ENCODE results near the gene RECQL5.
A peak's percentile ranks its signal among the peaks of the same experiment; 100 is the strongest.

The RECQL5 gene

DNA sequence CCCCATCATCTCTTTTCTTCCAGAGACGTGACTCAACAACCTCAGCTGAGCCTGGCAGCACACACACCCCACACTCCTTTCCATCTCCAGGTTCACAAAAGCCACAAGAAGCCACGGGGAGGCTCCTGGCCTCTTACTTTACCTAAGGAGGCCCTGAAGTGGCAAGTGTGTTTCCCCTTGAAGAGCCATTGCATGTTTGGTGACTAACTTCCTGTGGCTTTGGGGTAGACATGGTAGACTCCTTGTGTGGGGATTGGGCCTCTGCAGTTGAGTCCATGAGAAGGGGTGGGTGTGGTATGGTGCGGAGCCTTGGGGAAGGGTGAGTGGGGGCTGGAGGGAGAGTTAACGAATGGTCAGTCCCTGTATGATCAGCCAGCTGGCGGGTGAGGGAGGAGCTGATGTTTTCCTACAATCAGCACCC lies 24.4 kb upstream of the RECQL5 start:
- in situ Hi-C loops (cut with MboI; ENCODE audit: low pct_unique_long_range_greater_than_20kb, low sequenced_read_pairs), result no loop called here
- DNase-seq, result no peak

DNA sequence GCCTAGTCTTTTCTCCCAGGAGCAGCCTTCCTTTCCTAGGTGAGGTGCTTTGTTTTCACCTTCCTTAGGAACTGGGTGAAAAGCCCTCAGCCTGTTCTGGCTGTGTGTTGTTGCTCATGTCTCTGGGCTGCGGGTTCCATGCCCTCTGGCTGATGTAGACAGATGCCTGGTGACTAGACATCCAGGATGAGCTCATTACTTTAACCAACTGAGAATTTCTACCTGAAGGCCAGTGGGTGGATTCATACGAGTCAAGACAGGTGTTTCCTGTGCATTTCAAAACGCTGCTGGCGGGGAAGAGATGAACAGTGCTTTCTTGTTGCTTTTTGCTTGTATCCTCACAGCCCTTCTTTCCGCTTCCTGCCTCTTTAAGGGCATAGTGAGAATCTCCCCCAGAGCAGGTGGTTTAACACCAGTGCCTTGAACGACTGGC lies 22.5 kb upstream of the RECQL5 start:
- in situ Hi-C loops (cut with MboI; ENCODE audit: low pct_unique_long_range_greater_than_20kb, low sequenced_read_pairs), result no loop called here
- no peak for DNase-seq

DNA sequence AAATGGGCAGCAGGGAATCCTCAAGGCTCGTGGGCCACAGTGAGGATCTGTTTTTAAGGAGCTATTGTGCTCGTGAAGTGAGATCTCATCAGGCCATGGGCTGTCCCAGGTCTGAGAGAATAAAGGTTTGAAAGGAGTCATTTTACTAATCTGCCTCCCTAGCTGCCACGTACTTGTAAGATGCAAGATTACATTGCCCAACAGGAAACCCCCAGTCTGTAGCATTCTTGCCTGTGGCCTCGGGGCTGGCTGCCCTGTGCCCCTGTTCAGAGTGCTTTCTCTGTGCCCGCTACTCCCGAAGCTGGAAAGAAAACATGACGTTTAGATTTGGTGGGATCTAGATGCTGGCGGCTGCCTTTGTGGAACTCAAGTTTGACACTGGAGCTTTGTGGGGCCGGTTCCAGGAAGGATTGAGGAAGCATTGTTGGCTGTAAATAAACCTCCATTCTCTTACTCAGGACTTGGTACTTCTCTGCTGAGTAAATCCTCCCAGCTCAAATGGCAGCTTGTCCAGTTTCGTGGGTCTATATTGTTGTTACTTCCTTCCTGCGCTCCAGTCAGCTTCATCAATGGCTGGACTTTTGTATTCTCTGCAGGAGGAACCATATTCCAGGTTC lies 21.4 kb upstream of the RECQL5 start:
- in situ Hi-C loops (cut with MboI; ENCODE audit: low pct_unique_long_range_greater_than_20kb, low sequenced_read_pairs), result no loop called here
- DNase-seq, result peak; percentile 51

DNA sequence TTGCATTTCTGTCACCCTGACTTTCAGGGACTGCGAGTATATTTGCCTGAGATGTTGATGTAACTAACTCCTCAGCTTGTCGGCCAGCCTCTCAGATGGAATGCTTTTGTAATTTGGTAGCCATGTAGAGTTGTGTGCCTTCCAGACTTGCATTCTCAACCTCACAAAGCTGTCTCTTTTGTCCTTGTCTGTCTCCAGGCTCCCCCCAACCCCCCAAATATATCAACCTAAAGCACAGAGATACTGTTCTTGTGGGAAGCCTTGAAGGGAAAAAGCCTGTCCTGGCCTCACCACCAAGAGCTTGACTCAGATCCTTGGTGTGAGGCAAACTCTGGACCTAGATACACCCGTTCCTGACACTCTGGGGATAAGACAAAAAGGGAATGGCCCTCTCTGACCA lies 18.5 kb upstream of the RECQL5 start:
- in situ Hi-C loops (cut with MboI; ENCODE audit: low pct_unique_long_range_greater_than_20kb, low sequenced_read_pairs), result no loop called here
- DNase-seq, result no peak

DNA sequence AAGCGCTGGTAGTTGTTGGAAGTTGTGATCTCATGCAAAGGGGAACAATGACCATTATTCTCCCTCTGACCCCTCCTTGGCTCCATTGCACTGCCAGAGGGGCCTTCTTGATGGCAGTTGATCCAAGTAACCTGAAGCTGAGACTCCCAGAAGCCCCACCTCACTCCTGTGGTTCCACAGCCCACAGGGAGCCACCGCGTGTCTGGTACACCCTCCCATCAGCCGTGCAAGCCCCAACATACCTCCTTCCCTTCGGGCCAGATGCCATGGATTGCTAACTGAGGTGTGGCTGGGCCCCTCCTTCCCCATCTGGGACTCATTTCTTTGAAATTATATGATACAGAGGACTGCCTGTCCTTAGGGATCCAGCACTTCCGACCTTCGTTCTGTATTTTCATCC lies 18.0 kb upstream of the RECQL5 start:
- no peak for DNase-seq
- in situ Hi-C loops (cut with MboI; ENCODE audit: low pct_unique_long_range_greater_than_20kb, low sequenced_read_pairs), result no loop called here

DNA sequence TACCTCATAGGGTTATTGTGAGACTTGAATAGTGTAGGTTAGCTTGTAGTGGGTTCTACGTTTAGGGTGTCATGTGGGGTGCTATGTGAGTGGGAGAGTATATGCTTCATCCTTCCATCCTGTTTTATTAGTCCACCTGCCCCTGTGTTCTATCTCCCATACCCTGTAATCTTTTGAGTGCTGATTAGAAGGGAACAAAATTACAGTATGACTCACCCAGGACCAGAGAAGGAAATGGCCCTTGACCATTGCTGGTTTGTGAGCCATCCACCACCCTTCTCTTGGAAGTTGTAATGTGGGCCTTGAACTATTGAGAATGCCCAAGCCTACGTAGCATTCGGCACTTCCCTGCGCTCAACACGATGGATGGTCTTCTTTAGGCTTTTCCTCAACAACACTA lies 17.3 kb upstream of the RECQL5 start:
- in situ Hi-C loops (cut with MboI; ENCODE audit: low pct_unique_long_range_greater_than_20kb, low sequenced_read_pairs), result no loop called here
- DNase-seq, result no peak

DNA sequence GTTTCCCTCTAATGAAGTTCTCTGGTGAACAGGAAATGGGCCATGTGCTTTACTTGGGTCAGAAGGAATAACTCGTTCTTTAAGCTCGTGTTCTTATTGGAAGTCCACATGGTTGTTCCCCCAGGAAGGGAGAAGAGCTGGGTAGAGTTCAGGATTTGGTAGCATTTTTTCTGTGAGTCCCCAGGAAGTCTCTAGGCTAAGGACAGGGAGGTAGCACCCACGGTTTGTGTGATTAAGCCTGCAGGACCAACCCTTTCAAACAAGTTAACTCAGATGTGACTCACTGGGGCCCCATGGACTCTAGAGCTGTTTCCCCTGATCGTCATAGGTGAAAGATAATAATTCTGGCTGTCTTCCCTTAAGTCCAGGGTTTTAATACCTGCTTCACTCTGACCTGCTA lies 16.6 kb upstream of the RECQL5 start:
- in situ Hi-C loops (cut with MboI; ENCODE audit: low pct_unique_long_range_greater_than_20kb, low sequenced_read_pairs), result no loop called here
- DNase-seq, result no peak

DNA sequence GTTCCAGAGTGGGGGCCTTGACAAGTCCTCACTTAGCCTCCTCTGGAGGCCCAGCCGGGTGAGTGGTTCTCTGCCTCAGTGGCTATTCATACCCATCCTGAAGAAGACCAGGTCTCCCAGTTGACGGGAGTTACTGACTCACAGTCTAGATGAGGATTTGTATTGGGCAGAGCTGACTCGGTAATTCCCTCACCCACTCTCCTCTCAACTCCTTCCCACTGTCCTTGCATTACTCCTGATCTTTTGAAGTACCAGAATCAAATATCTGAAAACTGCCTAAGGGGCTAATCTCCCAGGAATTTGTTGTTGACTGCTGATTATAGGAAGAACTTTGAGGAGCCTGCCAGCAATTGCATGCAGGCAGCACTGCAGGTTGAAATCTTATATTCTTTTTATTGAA lies 14.3 kb upstream of the RECQL5 start:
- DNase-seq, result no peak
- in situ Hi-C loops (cut with MboI; ENCODE audit: low pct_unique_long_range_greater_than_20kb, low sequenced_read_pairs), result no loop called here

DNA sequence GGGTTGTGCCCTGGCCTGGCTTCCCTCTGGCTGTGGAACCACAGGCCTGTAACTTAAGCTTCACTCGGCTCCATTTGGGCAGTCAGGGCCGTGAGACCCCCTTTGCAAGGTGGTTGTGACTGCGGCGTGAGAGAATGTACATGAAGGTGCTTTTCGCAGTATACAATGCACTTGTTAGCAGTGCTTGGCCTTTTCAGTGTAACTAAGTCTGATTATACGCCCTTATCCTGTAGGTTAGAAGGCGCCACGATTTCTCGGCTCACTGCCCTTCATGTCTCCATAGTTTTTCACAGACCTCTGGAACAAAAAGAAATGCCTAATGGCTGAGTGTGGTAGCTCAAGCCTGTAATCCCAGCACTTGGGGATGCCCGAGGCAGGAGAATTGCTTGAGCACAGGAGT lies 13.5 kb upstream of the RECQL5 start:
- DNase-seq, result no peak
- in situ Hi-C loops (cut with MboI; ENCODE audit: low pct_unique_long_range_greater_than_20kb, low sequenced_read_pairs), result no loop called here

DNA sequence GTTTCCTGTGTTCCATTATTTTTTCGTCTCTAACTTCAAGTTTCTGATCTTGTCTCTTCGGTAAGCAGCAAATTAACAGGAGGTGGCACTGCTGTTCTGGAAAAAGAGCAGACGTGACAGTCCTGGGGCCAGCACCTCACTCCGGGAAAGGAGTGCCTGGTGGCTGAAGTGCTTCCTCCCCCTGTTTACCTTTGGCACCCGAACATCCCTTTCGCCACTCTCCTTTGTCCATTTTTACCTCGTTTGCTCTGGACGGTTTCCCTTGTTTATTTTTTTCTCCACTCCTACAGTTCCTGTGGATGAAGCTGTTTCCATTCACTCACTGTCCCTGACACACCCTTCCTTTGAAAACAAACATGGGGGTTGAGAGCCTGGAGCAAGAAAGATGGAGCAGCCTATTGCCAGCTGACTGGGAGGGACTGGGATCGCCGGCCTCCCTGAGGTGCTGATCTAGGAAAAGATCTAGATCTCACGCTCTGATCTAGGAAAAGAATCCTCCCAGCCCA lies 12.8 kb upstream of the RECQL5 start:
- in situ Hi-C loops (cut with MboI; ENCODE audit: low pct_unique_long_range_greater_than_20kb, low sequenced_read_pairs), result no loop called here
- no peak for DNase-seq

DNA sequence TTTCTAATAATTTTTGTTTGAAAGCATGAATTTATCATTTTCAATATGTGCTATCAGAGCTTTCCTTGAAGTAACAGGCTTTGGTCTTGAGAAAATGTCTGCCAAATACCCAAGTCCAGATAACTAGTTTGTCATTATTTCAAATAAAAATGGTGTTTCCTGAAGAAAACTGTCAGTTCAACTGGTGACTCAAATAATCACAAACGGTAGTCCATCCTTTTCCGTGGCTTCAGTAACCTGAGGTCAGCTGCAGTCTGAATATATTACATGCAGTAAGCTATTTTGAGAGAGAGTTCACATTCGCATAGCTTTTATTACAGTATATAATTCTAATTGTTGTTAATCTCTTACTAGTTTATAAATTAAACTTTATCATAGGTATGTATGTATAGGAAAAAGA lies 9.5 kb upstream of the RECQL5 start:
- in situ Hi-C loops (cut with MboI; ENCODE audit: low pct_unique_long_range_greater_than_20kb, low sequenced_read_pairs), result no loop called here
- no peak for DNase-seq

DNA sequence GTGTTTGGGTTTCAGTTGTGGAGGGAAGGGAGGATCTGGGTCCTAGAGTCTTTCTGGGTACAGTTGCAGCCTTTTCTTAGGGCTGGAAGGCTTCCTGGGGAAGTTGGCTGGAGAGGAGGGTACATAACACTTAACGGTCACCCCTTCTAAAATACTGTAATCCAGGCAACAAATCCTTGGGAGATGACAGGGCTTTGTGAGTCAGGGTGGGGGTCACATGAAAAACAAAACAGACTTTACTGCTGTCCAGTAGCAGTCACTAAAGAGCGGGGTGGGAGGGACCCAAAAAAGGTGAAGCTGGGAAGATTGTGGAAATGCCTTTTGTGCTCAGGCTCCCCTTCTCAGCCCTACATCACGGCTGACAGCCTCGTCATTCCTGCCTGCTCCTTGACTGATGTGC lies 6.5 kb upstream of the RECQL5 start:
- in situ Hi-C loops (cut with MboI; ENCODE audit: low pct_unique_long_range_greater_than_20kb, low sequenced_read_pairs), result no loop called here
- DNase-seq, result no peak

DNA sequence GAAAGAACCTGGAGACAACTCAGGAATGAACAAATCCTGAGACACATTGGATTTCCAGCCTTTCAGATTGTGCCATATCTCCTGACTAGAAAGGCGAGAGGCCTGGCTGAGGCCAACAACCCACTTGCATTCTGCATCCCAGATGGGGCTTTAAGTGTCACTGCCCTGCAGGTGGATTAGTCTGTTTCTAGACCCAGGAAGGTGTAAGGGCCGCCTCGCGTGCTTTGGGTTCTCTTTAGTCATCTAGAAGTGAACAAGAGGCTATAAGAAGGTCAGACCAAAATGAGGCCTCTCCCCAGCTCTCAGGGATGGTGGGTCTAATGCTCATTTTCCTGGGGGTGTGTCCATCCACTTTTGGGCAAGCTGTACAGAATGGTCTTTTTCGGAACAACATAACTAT lies 5.1 kb upstream of the RECQL5 start:
- no peak for DNase-seq
- in situ Hi-C loops (cut with MboI; ENCODE audit: low pct_unique_long_range_greater_than_20kb, low sequenced_read_pairs), result no loop called here

DNA sequence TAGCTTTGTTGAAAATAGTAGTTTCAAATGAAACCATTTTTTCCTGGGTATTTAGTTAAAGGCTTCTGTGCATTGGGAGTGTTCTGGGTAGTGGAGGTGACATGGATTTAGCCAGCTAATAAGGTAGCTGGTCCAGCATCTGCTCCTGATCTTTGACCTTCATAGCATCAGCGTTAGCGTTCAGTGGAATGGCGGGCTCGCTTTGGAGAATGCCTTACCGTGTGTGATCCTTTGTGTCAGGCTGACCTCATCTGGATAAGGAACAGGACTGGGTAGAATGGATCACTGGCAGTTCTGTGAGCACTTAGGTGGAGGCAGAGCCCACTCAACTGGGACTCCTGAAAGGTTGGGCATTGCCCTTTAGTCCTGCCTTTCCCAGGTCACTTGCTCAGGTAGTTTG lies 3.9 kb upstream of the RECQL5 start:
- no peak for DNase-seq
- in situ Hi-C loops (cut with MboI; ENCODE audit: low pct_unique_long_range_greater_than_20kb, low sequenced_read_pairs), result no loop called here

DNA sequence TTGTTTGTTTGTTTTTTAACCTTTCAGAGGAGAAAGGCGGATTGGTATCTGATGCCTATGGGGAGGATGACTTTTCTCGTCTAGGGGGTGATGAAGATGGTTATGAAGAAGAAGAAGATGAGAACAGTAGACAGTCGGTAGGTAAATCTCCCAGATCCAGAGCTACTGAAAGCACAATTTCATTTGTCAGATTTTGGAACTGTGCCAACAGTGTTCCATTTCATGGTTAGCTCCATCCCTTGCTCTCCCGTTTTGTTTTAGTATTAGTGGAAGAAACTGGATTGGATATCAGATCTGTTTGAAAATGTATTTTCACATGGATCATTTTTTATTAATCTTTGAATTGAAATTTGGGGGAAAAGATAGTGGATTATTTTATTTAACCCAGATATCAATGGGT lies 1.5 kb upstream of the RECQL5 start:
- no peak for DNase-seq
- in situ Hi-C loops (cut with MboI; ENCODE audit: low pct_unique_long_range_greater_than_20kb, low sequenced_read_pairs), result no loop called here

DNA sequence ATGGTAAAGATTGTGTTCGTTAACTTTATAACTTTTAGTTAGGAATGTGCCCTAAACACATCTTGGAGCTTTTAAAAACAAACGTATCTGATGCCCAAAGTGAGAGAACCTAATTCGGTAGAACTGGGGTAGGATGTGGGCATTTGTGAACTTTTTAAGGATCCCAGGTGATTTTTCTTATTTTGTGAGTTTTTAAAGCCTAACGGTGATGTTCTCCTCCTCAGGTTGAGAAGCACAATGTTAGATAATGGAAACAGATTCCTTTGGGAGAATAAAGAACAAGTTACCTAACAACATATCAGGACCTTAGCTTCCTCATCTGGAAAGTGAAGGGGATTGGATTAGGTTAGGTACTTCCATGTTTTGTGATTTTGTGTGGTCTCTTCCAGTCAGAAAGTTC lies 871 bp upstream of the RECQL5 start:
- DNase-seq, result no peak

DNA sequence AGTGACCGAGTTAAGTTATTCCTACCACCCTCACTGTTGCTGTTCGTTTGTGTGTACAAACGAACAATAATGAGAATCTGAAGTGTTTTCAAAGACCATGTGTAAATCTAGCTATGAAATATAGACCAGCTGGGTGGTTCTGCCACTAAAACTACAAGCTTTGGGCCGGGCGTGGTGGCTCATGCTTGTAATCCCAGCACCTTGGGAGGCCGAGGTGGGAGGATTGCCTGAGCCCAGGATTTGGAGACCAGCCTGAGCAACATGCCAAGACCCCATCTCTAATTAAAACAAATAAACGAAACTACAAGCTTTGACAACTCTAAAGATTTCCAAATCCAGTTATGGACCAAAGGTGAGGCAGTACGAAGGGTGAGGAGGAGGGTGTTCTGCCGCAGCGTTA lies 973 bp downstream of the RECQL5 start:
- no peak for DNase-seq
- in situ Hi-C loops (cut with MboI; ENCODE audit: low pct_unique_long_range_greater_than_20kb, low sequenced_read_pairs), result no loop called here

More for the DNA sequence above, 871 bp upstream of the RECQL5 start:
- in situ Hi-C loops (cut with MboI; ENCODE audit: low pct_unique_long_range_greater_than_20kb, low sequenced_read_pairs), result no loop called here

DNA sequence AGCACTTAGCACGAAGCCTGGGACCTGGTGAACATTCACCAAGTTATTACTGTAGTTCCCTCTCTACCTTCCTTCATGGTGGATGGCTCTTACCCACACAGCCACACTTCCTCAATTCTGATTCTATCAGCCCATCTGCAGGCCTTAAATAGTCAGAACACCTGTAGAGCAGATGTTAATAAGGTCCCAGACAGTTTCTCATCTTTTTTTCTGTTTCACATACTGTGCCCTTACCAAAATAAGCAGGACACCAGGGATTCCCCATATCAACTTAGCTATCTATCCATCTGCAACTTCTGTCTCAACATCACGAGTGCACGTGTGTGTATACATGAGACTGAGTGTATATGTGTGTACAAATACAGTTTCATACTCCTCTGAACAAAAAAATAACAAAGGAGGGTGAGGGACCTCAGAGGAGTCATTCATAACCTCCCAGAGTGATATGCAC lies 2.8 kb downstream of the RECQL5 start:
- DNase-seq, result peak; percentile 19
- in situ Hi-C loops (cut with MboI; ENCODE audit: low pct_unique_long_range_greater_than_20kb, low sequenced_read_pairs), result no loop called here

DNA sequence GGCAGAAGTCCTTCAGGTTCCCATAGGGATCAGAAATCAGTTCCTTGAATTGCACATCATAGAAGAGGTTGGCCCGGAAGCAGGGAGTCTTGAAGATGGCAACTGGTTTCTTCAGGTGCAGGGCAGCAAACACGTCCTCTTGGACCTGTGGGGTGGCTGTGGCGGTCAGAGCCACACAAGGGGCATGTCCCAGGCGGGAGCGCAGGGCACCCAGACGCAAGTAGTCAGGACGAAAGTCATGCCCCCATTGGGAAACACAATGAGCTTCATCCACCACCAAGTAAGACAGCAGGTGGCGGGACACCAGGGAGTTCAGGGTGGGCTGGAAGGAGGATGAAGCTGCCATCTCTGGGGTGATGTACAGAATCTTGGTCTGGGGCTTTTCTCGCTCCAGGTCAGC lies 4.4 kb downstream of the RECQL5 start:
- in situ Hi-C loops (cut with MboI; ENCODE audit: low pct_unique_long_range_greater_than_20kb, low sequenced_read_pairs), result no loop called here

DNA sequence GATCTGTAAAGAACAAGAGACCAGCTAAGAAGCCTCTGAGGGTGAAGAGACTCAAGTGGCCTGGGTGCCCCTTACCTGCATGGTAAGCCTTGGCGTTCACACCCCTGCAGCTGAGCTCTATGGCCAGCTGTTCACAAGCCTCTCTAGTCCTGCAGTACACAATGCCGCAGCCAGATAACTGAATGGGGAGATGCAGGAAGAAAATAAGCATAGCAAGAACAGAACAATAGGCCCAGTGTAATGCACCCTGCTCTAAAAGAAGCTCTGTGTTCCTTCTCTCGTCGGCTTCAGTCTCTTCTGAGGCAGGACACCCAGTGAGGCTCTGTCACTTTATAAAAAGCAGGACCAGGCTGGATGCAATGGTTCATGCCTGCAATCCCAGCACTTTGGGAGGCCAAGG lies 5.4 kb downstream of the RECQL5 start:
- in situ Hi-C loops (cut with MboI; ENCODE audit: low pct_unique_long_range_greater_than_20kb, low sequenced_read_pairs), result no loop called here

More for the DNA sequence above, 4.4 kb downstream of the RECQL5 start:
- no peak for DNase-seq

DNA sequence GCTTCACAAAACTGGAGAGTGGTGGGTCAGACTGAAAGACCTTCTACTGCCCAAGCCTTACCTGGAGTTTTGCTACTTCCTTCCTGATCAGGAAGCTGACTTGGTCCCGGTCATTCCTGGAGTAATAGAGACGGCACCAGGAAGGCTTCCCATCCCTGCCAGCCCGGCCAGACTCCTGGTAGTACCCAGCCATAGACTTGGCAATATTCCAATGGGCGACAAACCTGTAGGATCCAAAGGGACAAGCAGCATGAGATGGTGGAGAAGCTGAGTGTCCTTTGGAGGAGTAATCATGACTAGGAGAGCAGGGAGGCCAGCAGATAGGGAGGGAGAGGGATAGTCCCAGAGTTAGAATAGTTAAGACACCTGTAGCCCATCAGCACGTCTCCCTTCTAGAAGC lies 8.7 kb downstream of the RECQL5 start:
- in situ Hi-C loops (cut with MboI; ENCODE audit: low pct_unique_long_range_greater_than_20kb, low sequenced_read_pairs), result no loop called here
- DNase-seq, result no peak

More for the DNA sequence above, 5.4 kb downstream of the RECQL5 start:
- no peak for DNase-seq

Data from KBM-7 (cell line).